ENCODE results near the gene BID.

Gene BID

GRCh38 chr22:17802822-17803221 is 28.6 kb upstream of the BID start:
- DNase-seq = no peak

- no peak for DNase-seq
Observed at GRCh38 chr22:17802411-17802810, 28.1 kb upstream of the BID start.

GRCh38 chr22:17797721-17798559 is 23.7 kb upstream of the BID start:
- DNase-seq = no peak

- DNase-seq = no peak
Observed at GRCh38 chr22:17796695-17797094, 22.4 kb upstream of the BID start.

- no peak for DNase-seq
Observed at GRCh38 chr22:17795661-17796548, 21.6 kb upstream of the BID start.

GRCh38 chr22:17794726-17795542 is 20.7 kb upstream of the BID start:
- DNase-seq = no peak

GRCh38 chr22:17792854-17793434 is 18.7 kb upstream of the BID start:
- DNase-seq = no peak

- no peak for DNase-seq
Observed at GRCh38 chr22:17792299-17792698, 18.0 kb upstream of the BID start.

- no peak for DNase-seq
Observed at GRCh38 chr22:17791196-17791595, 16.9 kb upstream of the BID start.

GRCh38 chr22:17789379-17790200 is 15.3 kb upstream of the BID start:
- no peak for DNase-seq

- DNase-seq = no peak
Observed at GRCh38 chr22:17788528-17789378, 14.5 kb upstream of the BID start.

GRCh38 chr22:17787716-17788330 is 13.6 kb upstream of the BID start:
- DNase-seq = no peak

GRCh38 chr22:17787241-17787640 is 13.0 kb upstream of the BID start:
- no peak for DNase-seq

GRCh38 chr22:17786435-17787161 is 12.3 kb upstream of the BID start:
- no peak for DNase-seq

GRCh38 chr22:17785185-17786184 is 11.2 kb upstream of the BID start:
- DNase-seq = no peak

- DNase-seq = no peak
Observed at GRCh38 chr22:17784776-17785175, 10.5 kb upstream of the BID start.

GRCh38 chr22:17783773-17784480 is 9.7 kb upstream of the BID start:
- no peak for DNase-seq

- DNase-seq = no peak
Observed at GRCh38 chr22:17783312-17783711, 9.0 kb upstream of the BID start.

All from NCI-H446 treated with DMSO at 0.1 percent for 48 hours (cell line).